ENCODE data around the gene SLIT3. TPM values are rescaled to one million over a fixed set of nuclear protein-coding genes. Genes with fewer than 3 reads are reported as not detected.

Gene SLIT3
- total and polyA plus RNA-seq, 4 donors = 4.6 to 48.5 (median 19.8) TPM

DNA sequence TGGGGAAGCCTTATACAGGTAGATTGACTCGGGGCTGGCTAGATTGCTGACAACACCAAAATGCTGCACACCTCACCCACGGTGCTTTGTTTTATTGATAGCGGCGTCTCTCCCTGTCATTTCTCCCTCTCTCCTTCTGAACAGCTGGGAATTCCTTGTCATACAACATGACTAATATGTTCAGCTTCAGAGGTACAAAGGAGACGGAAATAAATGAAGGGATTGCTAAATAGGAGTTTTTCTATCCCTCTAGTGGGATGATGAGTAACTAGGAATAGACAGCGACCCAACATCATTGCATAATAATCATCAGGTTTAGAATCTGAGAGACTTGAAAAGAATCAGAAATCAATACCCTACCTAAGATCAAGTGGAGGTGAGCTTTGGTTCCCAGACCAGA is 384.1 kb downstream of the SLIT3 start:
- TF ChIP-seq CTCF (IDR thresholded peaks at IDR 0.05; ENCODE audit: control extremely low read depth, extremely low read depth) = no peak
- WGBS, 2 donors = 68 to 78% methylated on average over 6 of the region's 6 CpGs
- no peak for ATAC-seq (ENCODE audit: insufficient read depth, low FRiP score)

DNA sequence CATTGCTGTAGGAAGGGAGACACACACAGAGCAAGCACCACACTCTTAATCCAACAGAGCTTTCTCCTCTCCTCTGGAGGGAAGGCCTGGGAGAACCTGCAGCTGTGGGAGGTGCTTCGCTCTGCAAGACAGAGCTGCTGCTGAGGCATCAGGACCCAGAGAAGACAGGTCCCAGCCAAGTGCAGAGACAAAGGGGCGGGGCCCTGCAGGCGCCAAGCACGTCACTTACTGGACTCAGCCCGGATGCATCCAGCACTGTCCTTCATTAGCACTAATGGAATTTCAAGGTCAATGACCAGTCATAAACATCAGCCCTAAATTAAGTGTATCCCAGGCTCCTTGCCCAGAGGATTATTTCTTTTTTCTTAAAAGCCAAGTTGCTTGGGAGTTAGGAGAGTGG is 384.7 kb downstream of the SLIT3 start:
- Histone ChIP-seq H3K27me3 (ENCODE audit: control insufficient read depth in 3 of 3, insufficient read depth in 3 of 3, low read length in 2 of 3) (peaks cover 0 to 40% (median 3%) of the 10 kb centered on the region in 3 donors), H3K4me3 (no peak overlapping the region), H3K9me3 (ENCODE audit: control insufficient read depth in 4 of 4, insufficient read depth in 3 of 4, low read length in 3 of 4) (no peaks in the 10 kb centered on the region), H3K9ac (ENCODE audit: insufficient read depth in 1 of 2, low read length in 2 of 2) (no peak overlapping the region), H3K36me3 (ENCODE audit: control insufficient read depth in 4 of 4, insufficient read depth in 4 of 4, low read length in 4 of 4) (no peaks in the 10 kb centered on the region), H3K27ac (ENCODE audit: low read depth in 1 of 2, low read length in 1 of 2) (no peak overlapping the region), H3K4me1 (ENCODE audit: control insufficient read depth in 5 of 5, insufficient read depth in 5 of 5, low read length in 5 of 5) (peaks cover 0 to 14% (median 9%) of the 10 kb centered on the region in 5 donors)
- 37 to 66% methylated on average over 5 of the region's 5 CpGs for WGBS, 2 donors
- no peak for ATAC-seq (ENCODE audit: insufficient read depth, low FRiP score)
- no peak for TF ChIP-seq CTCF (IDR thresholded peaks at IDR 0.05; ENCODE audit: control extremely low read depth, extremely low read depth)
- DNase-seq = peak; percentile 61 to 69 (median 64)

More for the DNA sequence above, 384.1 kb downstream of the SLIT3 start:
- H3K9ac ChIP-seq (ENCODE audit: insufficient read depth in 1 of 2, low read length in 2 of 2) = no peak overlapping the region
- no peak overlapping the region for H3K27ac ChIP-seq (ENCODE audit: low read depth in 1 of 2, low read length in 1 of 2)
- no peaks in the 10 kb centered on the region for H3K36me3 ChIP-seq (ENCODE audit: control insufficient read depth in 4 of 4, insufficient read depth in 4 of 4, low read length in 4 of 4)
- H3K27me3 ChIP-seq (ENCODE audit: control insufficient read depth in 3 of 3, insufficient read depth in 3 of 3, low read length in 2 of 3) = peaks cover 0 to 46% (median 3%) of the 10 kb centered on the region in 3 donors
- DNase-seq = no peak
- no peak overlapping the region for H3K4me3 ChIP-seq
- no peaks in the 10 kb centered on the region for H3K9me3 ChIP-seq (ENCODE audit: control insufficient read depth in 4 of 4, insufficient read depth in 3 of 4, low read length in 3 of 4)
- peaks cover 0 to 14% (median 9%) of the 10 kb centered on the region in 5 donors for H3K4me1 ChIP-seq (ENCODE audit: control insufficient read depth in 5 of 5, insufficient read depth in 5 of 5, low read length in 5 of 5)

DNA sequence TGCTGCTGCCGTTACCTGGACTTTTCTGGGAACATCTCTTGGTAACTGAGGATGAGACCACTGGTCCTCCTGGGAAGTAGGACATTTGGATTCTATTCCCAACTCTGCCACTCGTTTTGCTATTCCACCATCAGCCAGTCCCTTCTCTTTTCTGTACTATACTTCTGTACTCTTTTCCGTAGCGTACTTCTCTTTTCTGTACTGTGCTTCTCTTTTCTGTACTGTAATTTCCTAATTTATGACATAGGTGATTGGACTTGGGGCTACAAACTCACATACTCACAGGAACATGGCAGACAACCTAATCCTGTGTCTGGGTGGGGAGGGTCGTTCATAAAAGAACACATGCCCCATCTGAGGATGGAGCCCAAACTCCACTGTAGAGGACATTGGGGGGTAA is 386.4 kb downstream of the SLIT3 start:
- no peak overlapping the region for H3K27ac ChIP-seq (ENCODE audit: low read depth in 1 of 2, low read length in 1 of 2)
- no peaks in the 10 kb centered on the region for H3K36me3 ChIP-seq (ENCODE audit: control insufficient read depth in 4 of 4, insufficient read depth in 4 of 4, low read length in 4 of 4)
- WGBS, 2 donors = 43 to 52% methylated on average over 5 of the region's 5 CpGs

More for the DNA sequence above, 386.4 kb downstream of the SLIT3 start:
- DNase-seq (no peak), ATAC-seq (ENCODE audit: insufficient read depth, low FRiP score) (no peak)
- Histone ChIP-seq H3K9ac (ENCODE audit: insufficient read depth in 1 of 2, low read length in 2 of 2) (no peak overlapping the region), H3K4me3 (no peak overlapping the region), H3K9me3 (ENCODE audit: control insufficient read depth in 4 of 4, insufficient read depth in 3 of 4, low read length in 3 of 4) (no peaks in the 10 kb centered on the region), H3K4me1 (ENCODE audit: control insufficient read depth in 5 of 5, insufficient read depth in 5 of 5, low read length in 5 of 5) (peaks cover 0 to 14% (median 3%) of the 10 kb centered on the region in 5 donors), H3K27me3 (ENCODE audit: control insufficient read depth in 3 of 3, insufficient read depth in 3 of 3, low read length in 2 of 3) (peaks cover 0 to 26% (median 0%) of the 10 kb centered on the region in 3 donors)
- no peak for TF ChIP-seq CTCF (IDR thresholded peaks at IDR 0.05; ENCODE audit: control extremely low read depth, extremely low read depth)
